Mesenchymal stem cell (in vitro differentiated cells and primary cell): Measurements from ENCODE around the gene PPHLN1.

ENCODE experiments used
- DNase-seq: peaks from one replicate; pipeline ENCODE4 v3.0.0-alpha.2; 2013
- H2AFZ ChIP-seq: one replicate; pipeline ENCODE4 v1.6.1; 2013; ENCODE audit warnings: low read depth, mild to moderate bottlenecking, control low read depth, inconsistent platforms, low read length, moderate library complexity
- H2AK5ac ChIP-seq: 2 replicates; pipeline ENCODE4 v1.6.1; 2013; ENCODE audit warnings: low read length, moderate library complexity, mild to moderate bottlenecking, inconsistent platforms; ENCODE audit not compliant: severe bottlenecking
- H2BK120ac ChIP-seq: one replicate; pipeline ENCODE4 v1.6.1; 2013; ENCODE audit warnings: low read depth, mild to moderate bottlenecking, inconsistent platforms, low read length, moderate library complexity
- H2BK12ac ChIP-seq, 2 experiments: one replicate each; pipeline ENCODE4 v1.6.1; 2013; ENCODE audit warnings: inconsistent platforms in 2 of 2, low read length in 2 of 2, mild to moderate bottlenecking in 2 of 2, moderate library complexity in 2 of 2, control low read depth in 1 of 2
- H2BK15ac ChIP-seq: one replicate; pipeline ENCODE4 v1.6.1; 2013; ENCODE audit warnings: mild to moderate bottlenecking, low read depth, inconsistent platforms; ENCODE audit not compliant: poor library complexity, severe bottlenecking
- H2BK5ac ChIP-seq: 2 replicates; pipeline ENCODE4 v1.6.1; 2013; ENCODE audit warnings: low read depth, mild to moderate bottlenecking, low read length, control low read depth, inconsistent platforms; ENCODE audit not compliant: poor library complexity, severe bottlenecking
- H3K14ac ChIP-seq, 2 experiments: one replicate each; pipeline ENCODE4 v1.6.1; 2013; ENCODE audit warnings: inconsistent platforms in 2 of 2, low read length in 2 of 2, control low read depth in 1 of 2, mild to moderate bottlenecking in 1 of 2, moderate library complexity in 1 of 2
- H3K18ac ChIP-seq, 2 experiments: one replicate each; pipeline ENCODE4 v1.6.1; 2013; ENCODE audit warnings: inconsistent platforms in 2 of 2, low read length in 2 of 2, control low read depth in 1 of 2, low read depth in 1 of 2, mild to moderate bottlenecking in 1 of 2
- H3K23ac ChIP-seq, 2 experiments: one replicate each; pipeline ENCODE4 v1.6.1; 2013; ENCODE audit warnings: inconsistent platforms in 2 of 2, low read length in 2 of 2, mild to moderate bottlenecking in 2 of 2, moderate library complexity in 2 of 2, control low read depth in 1 of 2
- H3K27ac ChIP-seq: 2 replicates; pipeline ENCODE4 v1.5.1; 2013; ENCODE audit warnings: mild to moderate bottlenecking, moderate library complexity, low read length, control low read depth, inconsistent platforms; ENCODE audit not compliant: poor library complexity, severe bottlenecking
- H3K27me3 ChIP-seq, 2 experiments: 2 replicates each; pipeline versions ENCODE4 v1.6.1 to v1.7.0; 2013; ENCODE audit warnings: low read length in 2 of 2, mild to moderate bottlenecking in 2 of 2, moderate library complexity in 2 of 2, control low read depth in 1 of 2, inconsistent platforms in 1 of 2; ENCODE audit not compliant: control insufficient read depth in 1 of 2, insufficient read depth in 1 of 2
- H3K36me3 ChIP-seq, 2 experiments: 2 replicates each; pipeline versions ENCODE4 v1.6.1 to v1.7.0; 2013; ENCODE audit warnings: low read length in 2 of 2, control low read depth in 1 of 2, inconsistent platforms in 1 of 2, low read depth in 1 of 2, mild to moderate bottlenecking in 1 of 2; ENCODE audit not compliant: insufficient read depth in 2 of 2, control insufficient read depth in 1 of 2
- H3K4ac ChIP-seq, 2 experiments: one replicate each; pipeline ENCODE4 v1.6.1; 2013; ENCODE audit warnings: inconsistent platforms in 2 of 2, low read length in 2 of 2, mild to moderate bottlenecking in 2 of 2, moderate library complexity in 2 of 2, control low read depth in 1 of 2, low read depth in 1 of 2
- H3K4me1 ChIP-seq: 2 replicates; pipeline ENCODE4 v1.6.1; 2013; ENCODE audit warnings: low read depth, low read length, control low read depth; ENCODE audit not compliant: control insufficient read depth, insufficient read depth
- H3K4me2 ChIP-seq: 2 replicates; pipeline ENCODE4 v1.6.1; 2013; ENCODE audit warnings: low read length, mild to moderate bottlenecking, inconsistent platforms; ENCODE audit not compliant: poor library complexity, severe bottlenecking
- H3K4me3 ChIP-seq, 2 experiments: 2 replicates each; pipeline versions ENCODE4 v1.5.1 to v1.7.0; 2013; ENCODE audit warnings: low read length in 2 of 2, mild to moderate bottlenecking in 2 of 2, control low read depth in 1 of 2, low read depth in 1 of 2; ENCODE audit not compliant: insufficient read depth in 1 of 2
- H3K79me1 ChIP-seq: replicated peaks from 2 replicates; pipeline ENCODE4 v1.6.1; 2013; ENCODE audit warnings: mild to moderate bottlenecking, control low read depth, low read length, inconsistent platforms; ENCODE audit not compliant: poor library complexity, severe bottlenecking
- H3K9ac ChIP-seq: 2 replicates; pipeline ENCODE4 v1.7.0; 2013; ENCODE audit warnings: mild to moderate bottlenecking, low read length, moderate library complexity
- H3K9me3 ChIP-seq: 2 replicates; pipeline ENCODE4 v1.7.0; 2013; ENCODE audit warnings: mild to moderate bottlenecking, low read length; ENCODE audit not compliant: control insufficient read depth
- H4K8ac ChIP-seq: one replicate; pipeline ENCODE4 v1.6.1; 2013; ENCODE audit warnings: inconsistent platforms, mild to moderate bottlenecking, low read length, moderate library complexity
- H4K91ac ChIP-seq: one replicate; pipeline ENCODE4 v1.6.1; 2013; ENCODE audit warnings: mild to moderate bottlenecking, low read length, inconsistent platforms
- WGBS: methylation state at CpG from one replicate; pipeline ENCODE4 v1.1.7; 2013; ENCODE audit warnings: mixed read lengths; 5-methylcytosine and 5-hydroxymethylcytosine counted together

The PPHLN1 gene

GRCh38 chr12:42365486-42365885 lies 39.5 kb downstream of the PPHLN1 start:
- Histone ChIP-seq H2AK5ac (no peak overlapping the region), H3K9ac (no peak overlapping the region), H2BK12ac (no peak overlapping the region), H3K4me3 (no peak overlapping the region), H3K18ac (no peak overlapping the region), H3K14ac (no peak overlapping the region), H3K79me1 (peaks cover 15% of the 10 kb centered on the region), H2AFZ (no peak overlapping the region), H3K23ac (no peak overlapping the region), H2BK15ac (no peak overlapping the region), H3K4me1 (peaks cover 1% of the 10 kb centered on the region), H3K27me3 (no peaks in the 10 kb centered on the region), H2BK120ac (no peak overlapping the region), H3K36me3 (peaks cover 0 to 9% of the 10 kb centered on the region in 2 experiments), H4K91ac (no peak overlapping the region), H3K4me2 (no peak overlapping the region), H3K4ac (no peak overlapping the region), H3K9me3 (no peaks in the 10 kb centered on the region), H4K8ac (no peak overlapping the region), H3K27ac (no peak overlapping the region), H2BK5ac (no peak overlapping the region)
- WGBS: 98% methylated on average over 4 of the region's 5 CpGs
- no peak for DNase-seq

DNA sequence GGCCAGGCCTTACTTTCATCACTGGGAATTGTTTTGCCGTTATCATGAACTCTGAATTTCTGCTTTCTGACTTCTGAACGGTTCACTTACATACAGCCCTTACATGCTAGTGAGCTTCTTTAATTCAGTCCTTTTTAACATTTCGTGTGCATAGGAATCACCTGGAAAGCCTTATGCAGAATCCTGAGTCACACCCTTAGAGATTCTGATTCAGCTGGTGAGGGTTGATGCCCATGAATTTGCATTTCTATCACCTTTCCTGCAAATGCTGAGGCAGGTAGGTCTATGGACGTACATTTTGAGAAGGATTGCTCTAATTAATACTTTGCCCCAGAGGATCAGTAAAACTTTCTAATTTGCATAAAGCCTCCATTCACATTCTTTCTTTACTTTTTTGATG lies 44.0 kb downstream of the PPHLN1 start:
- Histone ChIP-seq H3K36me3 (peaks cover 3 to 4% of the 10 kb centered on the region in 2 experiments), H3K14ac (no peak overlapping the region), H3K18ac (no peak overlapping the region), H3K9ac (no peak overlapping the region), H3K79me1 (peaks cover 14% of the 10 kb centered on the region), H3K4me3 (no peak overlapping the region), H4K91ac (no peak overlapping the region), H3K27me3 (no peaks in the 10 kb centered on the region), H2AFZ (no peak overlapping the region), H3K27ac (no peak overlapping the region), H2BK5ac (no peak overlapping the region), H3K4ac (no peak overlapping the region), H2AK5ac (no peak overlapping the region), H2BK12ac (no peak overlapping the region), H2BK120ac (no peak overlapping the region), H3K23ac (no peak overlapping the region), H3K4me2 (no peak overlapping the region), H2BK15ac (no peak overlapping the region), H3K9me3 (no peaks in the 10 kb centered on the region), H4K8ac (no peak overlapping the region), H3K4me1 (no peaks in the 10 kb centered on the region)
- DNase-seq: no peak
- WGBS: 58% methylated on average over 3 of the region's 4 CpGs

DNA sequence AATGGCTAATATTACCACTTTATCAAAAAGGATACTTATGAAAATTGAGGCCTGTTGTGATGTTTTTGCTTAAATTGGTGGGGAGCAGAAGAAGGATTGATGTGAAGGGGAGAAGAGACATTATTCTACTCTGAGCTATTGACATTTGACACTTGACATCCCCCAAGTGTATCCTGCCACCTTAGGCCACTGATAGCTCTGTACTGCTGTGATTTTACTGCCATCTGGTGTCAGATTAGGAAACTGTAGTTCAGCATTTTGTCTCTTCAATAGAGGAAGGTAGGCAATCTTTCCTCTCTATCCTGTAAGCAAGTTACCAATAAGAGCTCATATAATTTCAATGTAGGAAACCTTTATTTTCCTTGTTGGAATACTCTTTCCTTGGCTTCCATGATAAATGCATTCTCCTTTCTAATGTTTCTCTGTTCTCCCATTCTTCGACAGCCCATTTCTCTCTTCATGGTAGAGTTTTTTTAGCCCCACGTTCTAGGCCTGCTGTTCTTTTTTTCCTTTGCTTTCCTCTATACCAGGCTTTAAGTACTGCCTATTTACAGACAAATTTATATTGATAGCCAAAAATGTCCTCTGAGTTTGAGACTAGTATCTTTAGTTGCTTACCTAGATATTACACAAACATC lies 46.3 kb downstream of the PPHLN1 start:
- no peaks in the 10 kb centered on the region for H3K4me1 ChIP-seq
- no peak overlapping the region for H3K4me3 ChIP-seq
- no peak overlapping the region for H3K23ac ChIP-seq
- H2AK5ac ChIP-seq: no peak overlapping the region
- H3K79me1 ChIP-seq: peaks cover 18% of the 10 kb centered on the region
- no peak overlapping the region for H2BK5ac ChIP-seq
- H3K9me3 ChIP-seq: no peaks in the 10 kb centered on the region
- no peak overlapping the region for H3K14ac ChIP-seq
- no peak overlapping the region for H4K91ac ChIP-seq
- no peak overlapping the region for H3K18ac ChIP-seq
- H3K4me2 ChIP-seq: no peak overlapping the region
- no peaks in the 10 kb centered on the region for H3K27me3 ChIP-seq
- H3K4ac ChIP-seq: no peak overlapping the region
- H2BK12ac ChIP-seq: no peak overlapping the region
- no peak overlapping the region for H2AFZ ChIP-seq
- H2BK15ac ChIP-seq: no peak overlapping the region
- peak; percentile 67 for DNase-seq
- H3K36me3 ChIP-seq: peaks cover 7 to 20% of the 10 kb centered on the region in 2 experiments
- no peak overlapping the region for H4K8ac ChIP-seq
- WGBS: 100% methylated on average over 2 of the region's 2 CpGs
- H3K9ac ChIP-seq: no peak overlapping the region
- H2BK120ac ChIP-seq: no peak overlapping the region
- H3K27ac ChIP-seq: no peak overlapping the region

- no peak overlapping the region for H3K14ac ChIP-seq
- no peak overlapping the region for H3K4me2 ChIP-seq
- no peak overlapping the region for H2BK15ac ChIP-seq
- H2BK120ac ChIP-seq: no peak overlapping the region
- DNase-seq: no peak
- H3K9ac ChIP-seq: no peak overlapping the region
- no peaks in the 10 kb centered on the region for H3K4me1 ChIP-seq
- H2AK5ac ChIP-seq: no peak overlapping the region
- no peaks in the 10 kb centered on the region for H3K9me3 ChIP-seq
- H3K27ac ChIP-seq: no peak overlapping the region
- H3K79me1 ChIP-seq: peaks cover 21% of the 10 kb centered on the region
- peaks cover 9 to 25% of the 10 kb centered on the region in 2 experiments for H3K36me3 ChIP-seq
- no peaks in the 10 kb centered on the region for H3K27me3 ChIP-seq
- no peak overlapping the region for H2BK12ac ChIP-seq
- H3K4me3 ChIP-seq: no peak overlapping the region
- no peak overlapping the region for H3K23ac ChIP-seq
- no peak overlapping the region for H3K4ac ChIP-seq
- no peak overlapping the region for H3K18ac ChIP-seq
- no peak overlapping the region for H2AFZ ChIP-seq
- H2BK5ac ChIP-seq: no peak overlapping the region
- no peak overlapping the region for H4K91ac ChIP-seq
- H4K8ac ChIP-seq: no peak overlapping the region
Observed at GRCh38 chr12:42373669-42374068, 47.7 kb downstream of the PPHLN1 start.
